ENCODE data around the gene TMEM39A.

TMEM39A gene

GRCh38 chr3:119498186-119499011 lies 35.0 kb upstream of the TMEM39A start, which contains the start of gene TIMMDC1:
Gene TIMMDC1, plus strand, starts transcription at chr3:119498547. Its CDS starts 187 bp downstream, at chr3:119498734.
- no peak within 1 kb of the TSS for H2BK5ac ChIP-seq (ENCODE audit: low read length)
- no peak within 1 kb of the TSS for H2BK120ac ChIP-seq (ENCODE audit: low read depth, low read length)
- H2AK5ac ChIP-seq (ENCODE audit: low read depth, low read length), result no peak within 1 kb of the TSS
- no peak within 1 kb of the TSS for H4K91ac ChIP-seq (ENCODE audit: low read depth, low read length, poor library complexity)
- peak within 1 kb of the TSS; percentile 44 for H3K18ac ChIP-seq (ENCODE audit: low read length)
- no peak within 1 kb of the TSS for H2BK12ac ChIP-seq (ENCODE audit: low read length)
- H3K9ac ChIP-seq (ENCODE audit: low read depth, low read length, poor library complexity), result peak within 1 kb of the TSS; percentile 71
- no peaks in the 10 kb centered on the region for H3K9me3 ChIP-seq (replicated peaks in 1 of 2; ENCODE audit: control insufficient read depth in 2 of 2, insufficient read depth in 1 of 2, low read depth in 1 of 2, low read length in 2 of 2)
- H3K4ac ChIP-seq (ENCODE audit: low read length), result no peak within 1 kb of the TSS
- peak within 1 kb of the TSS; percentile 86 for H2AFZ ChIP-seq (ENCODE audit: low read length)
- H3K27ac ChIP-seq (replicated peaks; ENCODE audit: low read length), result peak within 1 kb of the TSS; percentile 40
- H3K79me1 ChIP-seq (ENCODE audit: low read depth, low read length), result peaks cover 3% of the 10 kb centered on the region
- DNase-seq (ENCODE audit: low spot score), result peak; percentile 92
- peak within 1 kb of the TSS; percentile 1 for H3K14ac ChIP-seq (ENCODE audit: low read length)
- H2BK15ac ChIP-seq (ENCODE audit: low read length), result no peak within 1 kb of the TSS
- peaks cover 1 to 2% of the 10 kb centered on the region in 2 donors for H3K4me1 ChIP-seq (ENCODE audit: control insufficient read depth in 2 of 2, insufficient read depth in 1 of 2, low read depth in 1 of 2, low read length in 2 of 2)
- H3K23ac ChIP-seq (ENCODE audit: low read depth, low read length, poor library complexity), result peak within 1 kb of the TSS; percentile 69
- H4K8ac ChIP-seq (ENCODE audit: low read depth, low read length), result no peak within 1 kb of the TSS
- H3K27me3 ChIP-seq (ENCODE audit: control insufficient read depth in 3 of 3, insufficient read depth in 3 of 3, low read depth in 1 of 3, low read length in 3 of 3), result no peaks in the 10 kb centered on the region
- no CpG with 5 or more reads among the region's 58 CpGs for WGBS, 2 donors (ENCODE audit: extremely low coverage in 2 of 2, insufficient read length in 2 of 2, insufficient replicate concordance in 1 of 2)
- H3K4me3 ChIP-seq (ENCODE audit: low read length in 2 of 2), result peak within 1 kb of the TSS; percentile 89 to 99
- peak within 1 kb of the TSS; percentile 68 for H3K4me2 ChIP-seq (ENCODE audit: insufficient read depth, low read length, poor library complexity, severe bottlenecking)
- H3K36me3 ChIP-seq (replicated peaks in 1 of 2; ENCODE audit: control insufficient read depth in 2 of 2, insufficient read depth in 2 of 2, low read length in 2 of 2), result peaks cover 0 to 21% of the 10 kb centered on the region in 2 donors

- Histone ChIP-seq H2BK12ac (ENCODE audit: low read length) (no peak overlapping the region), H3K4ac (ENCODE audit: low read length) (no peak overlapping the region), H3K23ac (ENCODE audit: low read depth, low read length, poor library complexity) (no peak overlapping the region), H3K27me3 (ENCODE audit: control insufficient read depth in 3 of 3, insufficient read depth in 3 of 3, low read depth in 1 of 3, low read length in 3 of 3) (no peaks in the 10 kb centered on the region), H3K9ac (ENCODE audit: low read depth, low read length, poor library complexity) (peak overlapping the region; percentile 38), H2BK15ac (ENCODE audit: low read length) (no peak overlapping the region), H3K4me1 (ENCODE audit: control insufficient read depth in 2 of 2, insufficient read depth in 1 of 2, low read depth in 1 of 2, low read length in 2 of 2) (peaks cover 1 to 2% of the 10 kb centered on the region in 2 donors), H3K14ac (ENCODE audit: low read length) (no peak overlapping the region), H3K4me2 (ENCODE audit: insufficient read depth, low read length, poor library complexity, severe bottlenecking) (peak overlapping the region; percentile 65), H4K8ac (ENCODE audit: low read depth, low read length) (no peak overlapping the region), H3K4me3 (ENCODE audit: low read length in 2 of 2) (peak overlapping the region; percentile 76 to 89), H3K79me1 (ENCODE audit: low read depth, low read length) (peaks cover 3% of the 10 kb centered on the region), H2BK120ac (ENCODE audit: low read depth, low read length) (no peak overlapping the region), H3K36me3 (replicated peaks in 1 of 2; ENCODE audit: control insufficient read depth in 2 of 2, insufficient read depth in 2 of 2, low read length in 2 of 2) (peaks cover 0 to 19% of the 10 kb centered on the region in 2 donors), H2AFZ (ENCODE audit: low read length) (peak overlapping the region; percentile 86), H3K27ac (replicated peaks; ENCODE audit: low read length) (no peak overlapping the region), H4K91ac (ENCODE audit: low read depth, low read length, poor library complexity) (no peak overlapping the region), H2AK5ac (ENCODE audit: low read depth, low read length) (no peak overlapping the region), H3K18ac (ENCODE audit: low read length) (no peak overlapping the region), H3K9me3 (replicated peaks in 1 of 2; ENCODE audit: control insufficient read depth in 2 of 2, insufficient read depth in 1 of 2, low read depth in 1 of 2, low read length in 2 of 2) (no peaks in the 10 kb centered on the region), H2BK5ac (ENCODE audit: low read length) (no peak overlapping the region)
- WGBS, 2 donors (ENCODE audit: extremely low coverage in 2 of 2, insufficient read length in 2 of 2, insufficient replicate concordance in 1 of 2), result no CpG with 5 or more reads among the region's 8 CpGs
- DNase-seq (ENCODE audit: low spot score), result peak; percentile 5
Measured at GRCh38 chr3:119497820-119498185, 34.4 kb upstream of the TMEM39A start.

- Histone ChIP-seq H4K8ac (ENCODE audit: low read depth, low read length) (no peak overlapping the region), H3K9ac (ENCODE audit: low read depth, low read length, poor library complexity) (no peak overlapping the region), H3K18ac (ENCODE audit: low read length) (no peak overlapping the region)
Measured at GRCh38 chr3:119494597-119494996, 31.2 kb upstream of the TMEM39A start.

GRCh38 chr3:119492810-119493209 lies 29.4 kb upstream of the TMEM39A start:
- H2BK120ac ChIP-seq (ENCODE audit: low read depth, low read length), result no peak overlapping the region
- H3K4ac ChIP-seq (ENCODE audit: low read length), result no peak overlapping the region
- H2BK12ac ChIP-seq (ENCODE audit: low read length), result no peak overlapping the region
- no peak overlapping the region for H3K9ac ChIP-seq (ENCODE audit: low read depth, low read length, poor library complexity)
- H4K8ac ChIP-seq (ENCODE audit: low read depth, low read length), result no peak overlapping the region
- no peak overlapping the region for H4K91ac ChIP-seq (ENCODE audit: low read depth, low read length, poor library complexity)
- H3K27me3 ChIP-seq (ENCODE audit: control insufficient read depth in 3 of 3, insufficient read depth in 3 of 3, low read depth in 1 of 3, low read length in 3 of 3), result no peaks in the 10 kb centered on the region
- H3K14ac ChIP-seq (ENCODE audit: low read length), result no peak overlapping the region
- no CpG with 5 or more reads among the region's 3 CpGs for WGBS, 2 donors (ENCODE audit: extremely low coverage in 2 of 2, insufficient read length in 2 of 2, insufficient replicate concordance in 1 of 2)
- H3K4me1 ChIP-seq (ENCODE audit: control insufficient read depth in 2 of 2, insufficient read depth in 1 of 2, low read depth in 1 of 2, low read length in 2 of 2), result peaks cover 1 to 2% of the 10 kb centered on the region in 2 donors
- H3K23ac ChIP-seq (ENCODE audit: low read depth, low read length, poor library complexity), result no peak overlapping the region
- H3K36me3 ChIP-seq (replicated peaks in 1 of 2; ENCODE audit: control insufficient read depth in 2 of 2, insufficient read depth in 2 of 2, low read length in 2 of 2), result peaks cover 2 to 45% of the 10 kb centered on the region in 2 donors
- no peak overlapping the region for H3K4me3 ChIP-seq (ENCODE audit: low read length in 2 of 2)
- no peak overlapping the region for H2BK5ac ChIP-seq (ENCODE audit: low read length)
- no peak overlapping the region for H3K18ac ChIP-seq (ENCODE audit: low read length)
- H3K79me1 ChIP-seq (ENCODE audit: low read depth, low read length), result no peaks in the 10 kb centered on the region
- no peak overlapping the region for H3K27ac ChIP-seq (replicated peaks; ENCODE audit: low read length)
- H2BK15ac ChIP-seq (ENCODE audit: low read length), result no peak overlapping the region
- no peaks in the 10 kb centered on the region for H3K9me3 ChIP-seq (replicated peaks in 1 of 2; ENCODE audit: control insufficient read depth in 2 of 2, insufficient read depth in 1 of 2, low read depth in 1 of 2, low read length in 2 of 2)
- DNase-seq (ENCODE audit: low spot score), result no peak
- H2AK5ac ChIP-seq (ENCODE audit: low read depth, low read length), result no peak overlapping the region
- H2AFZ ChIP-seq (ENCODE audit: low read length), result no peak overlapping the region
- no peak overlapping the region for H3K4me2 ChIP-seq (ENCODE audit: insufficient read depth, low read length, poor library complexity, severe bottlenecking)

More at GRCh38 chr3:119494597-119494996, 31.2 kb upstream of the TMEM39A start:
- no peak overlapping the region for H4K91ac ChIP-seq (ENCODE audit: low read depth, low read length, poor library complexity)
- no peak overlapping the region for H3K4me2 ChIP-seq (ENCODE audit: insufficient read depth, low read length, poor library complexity, severe bottlenecking)
- H3K4me3 ChIP-seq (ENCODE audit: low read length in 2 of 2), result no peak overlapping the region
- peaks cover 3% of the 10 kb centered on the region for H3K79me1 ChIP-seq (ENCODE audit: low read depth, low read length)
- H3K27ac ChIP-seq (replicated peaks; ENCODE audit: low read length), result no peak overlapping the region
- no peak overlapping the region for H2AFZ ChIP-seq (ENCODE audit: low read length)
- peaks cover 0 to 27% of the 10 kb centered on the region in 2 donors for H3K36me3 ChIP-seq (replicated peaks in 1 of 2; ENCODE audit: control insufficient read depth in 2 of 2, insufficient read depth in 2 of 2, low read length in 2 of 2)
- H3K27me3 ChIP-seq (ENCODE audit: control insufficient read depth in 3 of 3, insufficient read depth in 3 of 3, low read depth in 1 of 3, low read length in 3 of 3), result no peaks in the 10 kb centered on the region
- H2BK120ac ChIP-seq (ENCODE audit: low read depth, low read length), result no peak overlapping the region
- DNase-seq (ENCODE audit: low spot score), result no peak
- no peaks in the 10 kb centered on the region for H3K9me3 ChIP-seq (replicated peaks in 1 of 2; ENCODE audit: control insufficient read depth in 2 of 2, insufficient read depth in 1 of 2, low read depth in 1 of 2, low read length in 2 of 2)
- no peak overlapping the region for H3K4ac ChIP-seq (ENCODE audit: low read length)
- no peak overlapping the region for H3K14ac ChIP-seq (ENCODE audit: low read length)
- H3K23ac ChIP-seq (ENCODE audit: low read depth, low read length, poor library complexity), result no peak overlapping the region
- WGBS, 2 donors (ENCODE audit: extremely low coverage in 2 of 2, insufficient read length in 2 of 2, insufficient replicate concordance in 1 of 2), result no CpG with 5 or more reads among the region's 2 CpGs
- no peak overlapping the region for H2BK5ac ChIP-seq (ENCODE audit: low read length)
- H3K4me1 ChIP-seq (ENCODE audit: control insufficient read depth in 2 of 2, insufficient read depth in 1 of 2, low read depth in 1 of 2, low read length in 2 of 2), result peaks cover 1 to 2% of the 10 kb centered on the region in 2 donors
- H2AK5ac ChIP-seq (ENCODE audit: low read depth, low read length), result no peak overlapping the region
- no peak overlapping the region for H2BK12ac ChIP-seq (ENCODE audit: low read length)
- no peak overlapping the region for H2BK15ac ChIP-seq (ENCODE audit: low read length)
